Measurements from ENCODE around the gene DNAH3. TPM values are rescaled to one million over a fixed set of nuclear protein-coding genes. Genes with fewer than 3 reads are reported as not detected.

DNAH3 gene
- total RNA-seq, 1 experiment from 2014 or later: 0.24 TPM

- no peak overlapping the region for H3K27ac Mint-ChIP-seq
- no peak overlapping the region for H3K4me2 ChIP-seq (ENCODE audit: insufficient read depth, insufficient read length, low read length)
- no peaks in the 10 kb centered on the region for H3K36me3 Mint-ChIP-seq (ENCODE audit: insufficient read depth in 1 of 3, low read depth in 3 of 3)
- no peak overlapping the region for H4K5ac ChIP-seq (ENCODE audit: insufficient read length, low read depth, low read length)
- no peak overlapping the region for H3K23ac ChIP-seq (ENCODE audit: insufficient read length, low read depth, low read length)
- H3K56ac ChIP-seq (ENCODE audit: insufficient read length, low read depth, low read length): no peak overlapping the region
- no peak overlapping the region for H3K18ac ChIP-seq (ENCODE audit: insufficient read length, low read depth, low read length)
- H4K91ac ChIP-seq (ENCODE audit: insufficient read length, low read depth, low read length): no peak overlapping the region
- H3K79me2 ChIP-seq (ENCODE audit: insufficient read depth, low read length): no peaks in the 10 kb centered on the region
- WGBS (ENCODE audit: extremely low coverage, insufficient read length, low lambda C conversion rate): no CpG with 5 or more reads among the region's 1 CpG
- no peak overlapping the region for H2BK5ac ChIP-seq (ENCODE audit: insufficient read length, low read length)
- H3K14ac ChIP-seq (ENCODE audit: insufficient read depth, low read length): no peak overlapping the region
- no peak overlapping the region for H3T11ph ChIP-seq (ENCODE audit: low read length)
- H3K9me3 ChIP-seq (ENCODE audit: control insufficient read depth, low read depth, low read length): no peaks in the 10 kb centered on the region
- H2AFZ ChIP-seq (ENCODE audit: low read length): no peak overlapping the region
- H3K4ac ChIP-seq (ENCODE audit: low read depth, low read length): no peak overlapping the region
- H2AK5ac ChIP-seq (ENCODE audit: insufficient read length, low read length): no peak overlapping the region
- no peak overlapping the region for H3K4me3 Mint-ChIP-seq
- no peak overlapping the region for H2BK20ac ChIP-seq (ENCODE audit: low read depth, low read length, poor library complexity, severe bottlenecking)
- no peaks in the 10 kb centered on the region for H3K79me1 ChIP-seq (ENCODE audit: insufficient read depth, low read depth, low read length, poor library complexity, severe bottlenecking)
- 0 out of 2 replicates have a peak, but pooled peaks cover 2% of the 10 kb centered on the region for H3K27me3 Mint-ChIP-seq (ENCODE audit: low read depth)
- H3K4me1 ChIP-seq (ENCODE audit: insufficient read depth, low read length): no peaks in the 10 kb centered on the region
- H2BK12ac ChIP-seq (ENCODE audit: insufficient read length, low read depth, low read length): no peak overlapping the region
- no peak overlapping the region for H4K8ac ChIP-seq (replicated peaks; ENCODE audit: insufficient read length, low read depth, low read length)
- no peaks in the 10 kb centered on the region for H3K9me3 Mint-ChIP-seq
- no peaks in the 10 kb centered on the region for H3K27me3 ChIP-seq (ENCODE audit: insufficient read depth, low read length)
- TF ChIP-seq CTCF (conservative IDR thresholded peaks at IDR 0.05): no peak
- no peaks in the 10 kb centered on the region for H4K20me1 ChIP-seq (ENCODE audit: control insufficient read depth, insufficient read depth, insufficient read length)
- DNase-seq: no peak
- no peak overlapping the region for H3K27ac ChIP-seq (ENCODE audit: insufficient read length, low read depth, low read length)
- no peak overlapping the region for H2BK120ac ChIP-seq (ENCODE audit: low read depth, low read length, poor library complexity, severe bottlenecking)
- H2BK15ac ChIP-seq (ENCODE audit: low read depth, low read length): no peak overlapping the region
- H3K9ac ChIP-seq (ENCODE audit: extremely low read depth, insufficient read length, low read length): no peak overlapping the region
- H3K4me1 Mint-ChIP-seq: peaks cover 4 to 5% of the 10 kb centered on the region in 2 experiments; a peak in 2 of 4 replicates
- no peaks in the 10 kb centered on the region for H3K23me2 ChIP-seq (ENCODE audit: insufficient read length, low read depth, low read length, poor library complexity, severe bottlenecking)
Measured at GRCh38 chr16:21021316-21021715, 129.3 kb downstream of the DNAH3 start.

All from H9 (cell line).